ENCODE measurements around the gene PARD3.

GRCh38 chr10:34602478-34602877, 212.6 kb downstream of the PARD3 start:
- no peak for TF ChIP-seq CTCF (IDR thresholded peaks at IDR 0.05)
- no peak for TF ChIP-seq POLR2A (IDR thresholded peaks at IDR 0.05)
- no peak for TF ChIP-seq POLR2AphosphoS5 (IDR thresholded peaks at IDR 0.05)
